Muscle of leg (tissue), 11 donors: ENCODE data around the gene PRKAB1. TPM values are rescaled to one million over a fixed set of nuclear protein-coding genes. Genes with fewer than 3 reads are reported as not detected.

Experiments
- DNase-seq: peaks from one replicate; pipeline ENCODE4 v3.0.0; 2013
- H3K27ac ChIP-seq: one replicate; pipeline ENCODE4 v1.5.1; 2013; ENCODE audit warnings: mild to moderate bottlenecking, low read length, control low read depth
- H3K27me3 ChIP-seq: one replicate; pipeline ENCODE4 v1.6.1; 2013; ENCODE audit warnings: low read length; ENCODE audit not compliant: control insufficient read depth, insufficient read depth
- H3K36me3 ChIP-seq: one replicate; pipeline ENCODE4 v1.6.1; 2013; ENCODE audit warnings: low read length; ENCODE audit not compliant: control insufficient read depth, insufficient read depth
- H3K4me1 ChIP-seq: one replicate; pipeline ENCODE4 v1.6.1; 2013; ENCODE audit warnings: low read length; ENCODE audit not compliant: control insufficient read depth, insufficient read depth
- H3K4me3 ChIP-seq: one replicate; pipeline ENCODE4 v1.5.1; 2013; ENCODE audit warnings: low read length, control low read depth
- H3K9me3 ChIP-seq: replicated peaks from 2 replicates; pipeline ENCODE4 v1.6.1; 2013; ENCODE audit warnings: low read depth, low read length; ENCODE audit not compliant: control insufficient read depth
- WGBS: methylation state at CpG from one replicate; pipeline ENCODE4 v1.1.5; 2013; ENCODE audit warnings: missing lambda C conversion rate; ENCODE audit not compliant: insufficient coverage; 5-methylcytosine and 5-hydroxymethylcytosine counted together
- polyA plus RNA-seq, 8 donors: library from polyadenylated mRNA; unstranded; fragments of 120-200 nt; gene quantifications; one replicate each; pipeline versions ENCODE4 v1.2.1 to v1.2.3, GENCODE V29; 2013; ENCODE audit warnings: inconsistent platforms in 1 of 8, low replicate concordance in 1 of 8; ENCODE audit not compliant: insufficient read length in 8 of 8, insufficient read depth in 1 of 8
- total RNA-seq: library from RNA; stranded (reverse); fragments of 120-200 nt; gene quantifications from one replicate; pipeline ENCODE4 v1.2.4, GENCODE V29; 2013

PRKAB1 gene
- total and polyA plus RNA-seq, 9 donors: 12.8 to 31.5 (median 22.0) TPM

DNA sequence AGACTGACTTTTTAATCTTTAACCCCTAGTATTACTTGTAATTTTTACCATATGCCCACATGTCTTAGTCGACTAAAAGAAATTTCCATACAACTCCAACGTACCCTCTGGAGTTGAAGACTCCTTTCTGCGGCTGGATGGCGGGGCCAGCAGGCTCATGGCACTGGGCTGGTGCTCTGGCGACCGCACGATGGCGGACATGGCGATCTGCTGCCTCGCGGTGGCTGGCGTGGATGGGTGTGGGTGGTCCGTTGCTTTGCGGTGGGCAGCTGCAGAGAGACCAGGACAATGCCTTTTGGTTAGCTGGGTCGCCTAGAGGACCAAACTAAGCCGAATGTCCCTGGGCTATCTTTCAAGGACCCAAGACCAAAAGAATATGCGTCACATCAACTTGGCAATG, 50.2 kb downstream of the PRKAB1 start:
- no peaks in the 10 kb centered on the region for H3K4me1 ChIP-seq
- no peaks in the 10 kb centered on the region for H3K9me3 ChIP-seq
- H3K27ac ChIP-seq: no peak overlapping the region
- 94% methylated on average over 17 of the region's 17 CpGs for WGBS
- peaks cover 26% of the 10 kb centered on the region for H3K36me3 ChIP-seq
- H3K4me3 ChIP-seq: no peak overlapping the region
- no peaks in the 10 kb centered on the region for H3K27me3 ChIP-seq
- DNase-seq: no peak

DNA sequence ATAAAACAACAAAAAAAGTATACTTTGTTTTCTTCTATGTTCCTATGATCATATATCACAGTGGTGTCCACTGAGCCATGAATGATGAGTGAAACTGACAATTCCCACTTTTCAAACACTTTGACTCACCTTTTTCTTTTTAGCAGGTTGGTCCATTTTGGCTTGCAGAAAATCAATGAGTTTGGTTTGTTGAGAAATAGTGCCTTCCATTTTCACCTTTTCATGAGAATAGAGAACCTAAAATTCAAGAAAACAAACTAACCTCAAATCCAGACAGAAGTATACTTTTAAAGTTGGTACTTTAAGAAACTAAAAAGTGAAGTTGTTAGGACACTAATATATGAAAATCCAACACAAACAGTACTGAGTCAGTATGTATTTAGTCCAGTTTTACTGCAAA, 52.4 kb downstream of the PRKAB1 start:
- Histone ChIP-seq H3K9me3 (no peaks in the 10 kb centered on the region), H3K4me3 (no peak overlapping the region), H3K36me3 (peaks cover 11% of the 10 kb centered on the region), H3K4me1 (no peaks in the 10 kb centered on the region), H3K27ac (no peak overlapping the region), H3K27me3 (no peaks in the 10 kb centered on the region)
- no peak for DNase-seq

GRCh38 chr12:119721306-119721705, 53.4 kb downstream of the PRKAB1 start:
- peak; percentile 81 for DNase-seq
- 59% methylated on average over 2 of the region's 4 CpGs for WGBS

DNA sequence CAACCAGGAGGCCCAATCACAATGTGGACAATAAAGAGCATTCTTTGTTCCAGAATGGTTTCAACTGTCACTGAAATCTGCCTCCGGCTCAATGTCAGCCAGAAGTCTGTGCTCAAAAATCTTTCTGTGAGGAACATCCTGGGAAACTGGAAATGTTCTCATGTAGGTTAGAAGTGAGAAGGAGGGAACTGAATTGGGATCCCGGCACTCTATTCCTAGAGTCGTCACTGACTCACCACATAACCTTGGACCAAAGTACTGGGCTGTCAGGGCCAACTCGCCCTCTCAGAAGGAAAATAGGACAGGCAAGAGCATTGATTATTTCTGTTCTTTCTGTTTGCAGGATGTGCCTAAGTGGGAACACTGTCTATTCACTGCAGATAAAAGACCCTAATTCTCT, 57.6 kb downstream of the PRKAB1 start:
- Histone ChIP-seq H3K27me3 (no peaks in the 10 kb centered on the region), H3K36me3 (no peaks in the 10 kb centered on the region), H3K9me3 (no peaks in the 10 kb centered on the region), H3K4me1 (no peaks in the 10 kb centered on the region), H3K4me3 (no peak overlapping the region), H3K27ac (no peak overlapping the region)
- WGBS: 80% methylated on average over 1 of the region's 4 CpGs
- DNase-seq: no peak

More at GRCh38 chr12:119721306-119721705, 53.4 kb downstream of the PRKAB1 start:
- no peak overlapping the region for H3K4me3 ChIP-seq
- no peaks in the 10 kb centered on the region for H3K4me1 ChIP-seq
- no peak overlapping the region for H3K27ac ChIP-seq
- H3K27me3 ChIP-seq: no peaks in the 10 kb centered on the region
- H3K36me3 ChIP-seq: peaks cover 11% of the 10 kb centered on the region
- H3K9me3 ChIP-seq: no peaks in the 10 kb centered on the region

GRCh38 chr12:119727600-119728443, 59.9 kb downstream of the PRKAB1 start:
- Histone ChIP-seq H3K27ac (no peak overlapping the region), H3K27me3 (no peaks in the 10 kb centered on the region), H3K9me3 (no peaks in the 10 kb centered on the region), H3K4me3 (no peak overlapping the region), H3K36me3 (no peaks in the 10 kb centered on the region), H3K4me1 (no peaks in the 10 kb centered on the region)
- DNase-seq: no peak
- WGBS: 100% methylated on average over 1 of the region's 3 CpGs

DNA sequence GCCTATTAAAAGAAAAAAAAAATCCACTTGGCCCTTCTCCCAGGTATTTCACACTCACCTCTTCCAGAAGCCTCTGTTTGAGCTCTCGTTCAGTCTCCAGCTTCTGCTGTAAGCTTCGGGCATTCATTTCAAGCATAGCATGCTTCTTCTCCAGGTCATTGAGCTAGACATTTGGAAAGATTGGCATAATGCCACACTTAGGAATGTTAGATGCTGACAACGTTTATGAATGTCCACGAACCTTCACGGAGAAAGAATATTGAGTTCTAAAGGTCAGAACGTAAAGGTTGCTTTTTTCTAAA, 60.5 kb downstream of the PRKAB1 start:
- Histone ChIP-seq H3K27ac (no peak overlapping the region), H3K27me3 (no peaks in the 10 kb centered on the region), H3K4me3 (no peak overlapping the region), H3K9me3 (no peaks in the 10 kb centered on the region), H3K4me1 (no peaks in the 10 kb centered on the region), H3K36me3 (peaks cover 1% of the 10 kb centered on the region)
- DNase-seq: no peak
- 63% methylated on average over 3 of the region's 6 CpGs for WGBS

DNA sequence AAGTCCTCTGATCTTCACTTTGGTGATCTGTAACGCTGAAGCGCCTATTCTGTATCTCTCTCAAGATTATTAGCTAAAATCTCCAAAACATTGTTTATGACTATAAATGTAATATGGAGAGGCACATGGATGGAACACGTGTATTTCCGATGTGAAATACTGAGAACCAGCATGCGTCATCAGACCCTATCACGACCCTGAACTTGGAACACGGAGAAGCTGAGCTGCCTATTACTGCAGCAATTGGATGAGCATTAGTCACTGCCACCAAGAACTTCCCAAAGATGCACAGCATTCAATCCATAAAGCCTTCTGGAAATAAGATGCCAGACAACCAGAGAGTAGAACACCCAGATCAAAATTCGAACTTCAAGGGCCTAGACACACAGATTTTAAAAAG, 61.9 kb downstream of the PRKAB1 start:
- Histone ChIP-seq H3K4me3 (no peak overlapping the region), H3K27ac (no peak overlapping the region)
- WGBS: 95% methylated on average over 5 of the region's 8 CpGs

DNA sequence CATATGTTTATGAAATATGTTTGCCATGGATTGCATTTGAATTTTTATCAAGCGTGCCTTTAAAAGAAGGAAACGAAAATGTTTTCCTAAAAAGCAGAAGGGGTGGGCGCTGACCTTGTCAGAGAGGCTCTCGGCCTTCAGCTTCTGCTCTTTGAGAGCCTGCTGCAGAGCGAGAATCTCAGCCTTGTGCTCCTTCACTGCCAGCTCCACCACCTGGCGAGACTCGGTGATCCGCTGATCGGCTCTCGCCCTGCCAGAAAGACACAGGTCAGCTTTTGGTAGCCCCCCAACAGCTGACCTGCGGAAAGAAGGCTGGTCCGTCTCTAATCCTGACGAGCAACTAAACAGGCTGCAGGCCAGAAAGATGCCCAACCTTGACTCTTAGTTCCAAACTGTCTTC, 62.4 kb downstream of the PRKAB1 start:
- peak; percentile 20 for DNase-seq
- H3K27me3 ChIP-seq: no peaks in the 10 kb centered on the region
- no peaks in the 10 kb centered on the region for H3K9me3 ChIP-seq
- H3K27ac ChIP-seq: no peak overlapping the region
- no peaks in the 10 kb centered on the region for H3K4me1 ChIP-seq
- H3K36me3 ChIP-seq: peaks cover 16% of the 10 kb centered on the region
- H3K4me3 ChIP-seq: no peak overlapping the region
- WGBS: 90% methylated on average over 8 of the region's 13 CpGs

More for the DNA sequence above, 61.9 kb downstream of the PRKAB1 start:
- H3K27me3 ChIP-seq: no peaks in the 10 kb centered on the region
- peaks cover 12% of the 10 kb centered on the region for H3K36me3 ChIP-seq
- H3K9me3 ChIP-seq: no peaks in the 10 kb centered on the region
- no peak for DNase-seq
- H3K4me1 ChIP-seq: no peaks in the 10 kb centered on the region

Other genes with a start within 250 kb of the PRKAB1 start
- gene TMEM233, start 74.4 kb upstream of the PRKAB1 start, total RNA-seq: 2.2 TPM
- 1 to 10 TPM; 1.8 to 4.9 (median 2.6) TPM for gene TMEM233, start 74.4 kb upstream of the PRKAB1 start, polyA plus RNA-seq
- gene CIT, start 209.2 kb downstream of the PRKAB1 start, total RNA-seq: 9.5 TPM
- gene CIT, start 209.2 kb downstream of the PRKAB1 start, polyA plus RNA-seq: 10 to 100 TPM in 2 of 8 donors, 1 to 10 TPM in 6; 5.8 to 12.3 (median 9.2) TPM